Stomach (tissue), 4 donors: Measurements from ENCODE around the gene DEK.

Source experiments
- POLR2A ChIP-seq, 4 donors: fragments of 450-650 bp; IDR thresholded peaks; one replicate each; pipeline ENCODE4 v1.6.1; 2016; ENCODE audit warnings: antibody characterized with exemption in 4 of 4, control low read depth in 2 of 4, mild to moderate bottlenecking in 1 of 4, moderate library complexity in 1 of 4
- POLR2AphosphoS5 ChIP-seq, 3 donors: sonication (generic); formaldehyde crosslinking; IDR thresholded peaks; one replicate each; pipeline ENCODE4 v1.6.1; 2016; ENCODE audit warnings: antibody characterized with exemption in 3 of 3
- TF ChIP-seq, protein P1 (sequence below), 7 experiments: fragments of 450-650 bp in 4 of 7; fragments of 200-600 bp in 3 of 7; sonication (generic) in 3 of 7; IDR thresholded peaks; one replicate each; pipeline ENCODE4 v1.5.1; 2016 to 2019; ENCODE audit warnings: antibody characterized with exemption in 7 of 7, control low read depth in 2 of 7, mild to moderate bottlenecking in 1 of 7

GRCh38 chr6:18215436-18215835, 48.9 kb downstream of the DEK start:
- TF ChIP-seq, protein P1, sequence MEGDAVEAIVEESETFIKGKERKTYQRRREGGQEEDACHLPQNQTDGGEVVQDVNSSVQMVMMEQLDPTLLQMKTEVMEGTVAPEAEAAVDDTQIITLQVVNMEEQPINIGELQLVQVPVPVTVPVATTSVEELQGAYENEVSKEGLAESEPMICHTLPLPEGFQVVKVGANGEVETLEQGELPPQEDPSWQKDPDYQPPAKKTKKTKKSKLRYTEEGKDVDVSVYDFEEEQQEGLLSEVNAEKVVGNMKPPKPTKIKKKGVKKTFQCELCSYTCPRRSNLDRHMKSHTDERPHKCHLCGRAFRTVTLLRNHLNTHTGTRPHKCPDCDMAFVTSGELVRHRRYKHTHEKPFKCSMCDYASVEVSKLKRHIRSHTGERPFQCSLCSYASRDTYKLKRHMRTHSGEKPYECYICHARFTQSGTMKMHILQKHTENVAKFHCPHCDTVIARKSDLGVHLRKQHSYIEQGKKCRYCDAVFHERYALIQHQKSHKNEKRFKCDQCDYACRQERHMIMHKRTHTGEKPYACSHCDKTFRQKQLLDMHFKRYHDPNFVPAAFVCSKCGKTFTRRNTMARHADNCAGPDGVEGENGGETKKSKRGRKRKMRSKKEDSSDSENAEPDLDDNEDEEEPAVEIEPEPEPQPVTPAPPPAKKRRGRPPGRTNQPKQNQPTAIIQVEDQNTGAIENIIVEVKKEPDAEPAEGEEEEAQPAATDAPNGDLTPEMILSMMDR (IDR thresholded peaks at IDR 0.05): no peak
- TF ChIP-seq POLR2A (IDR thresholded peaks at IDR 0.05) (no peak), POLR2AphosphoS5 (IDR thresholded peaks at IDR 0.05) (no peak)
